HepG2 (cell line): ENCODE data around the gene TAGLN. TPM values are rescaled to one million over a fixed set of nuclear protein-coding genes. Genes with fewer than 3 reads are reported as not detected.
A peak's percentile ranks its signal among the peaks of the same experiment; 100 is the strongest.

Experiments
- AKNA ChIP-seq: sonication (generic); formaldehyde crosslinking; IDR thresholded peaks from 2 replicates; pipeline ENCODE4 v1.4.0; 2020; ENCODE audit warnings: missing genetic modification reagents, borderline replicate concordance
- GABPB1 ChIP-seq: IDR thresholded peaks from 2 replicates; pipeline ENCODE4 v1.6.1; 2016; ENCODE audit warnings: mild to moderate bottlenecking, missing genetic modification reagents, moderate library complexity, missing compliant biosample characterization
- NFKBIZ ChIP-seq: IDR thresholded peaks from 2 replicates; pipeline ENCODE4 v1.6.1; 2018; ENCODE audit warnings: missing genetic modification reagents, missing compliant biosample characterization
- PCBP1 ChIP-seq: fragments of 200-400 bp; formaldehyde crosslinking; IDR thresholded peaks from 2 replicates; pipeline ENCODE4 v1.6.1; 2017; ENCODE audit warnings: mild to moderate bottlenecking, low read depth, low read length, borderline replicate concordance
- RBFOX2 ChIP-seq: fragments of 200-400 bp; formaldehyde crosslinking; IDR thresholded peaks from 2 replicates; pipeline ENCODE4 v1.6.1; 2017; ENCODE audit warnings: low read depth, mild to moderate bottlenecking, low read length
- SMAD1 ChIP-seq: sonication (generic); formaldehyde crosslinking; IDR thresholded peaks from 2 replicates; pipeline ENCODE4 v1.4.0; 2020; ENCODE audit warnings: missing genetic modification reagents, low read depth, mild to moderate bottlenecking, borderline replicate concordance
- ZFP36L1 ChIP-seq: sonication (generic); formaldehyde crosslinking; IDR thresholded peaks from 2 replicates; pipeline ENCODE4 v1.8.0; 2022; ENCODE audit warnings: mild to moderate bottlenecking, missing genetic modification reagents, moderate library complexity
- ZNF142 ChIP-seq: sonication (generic); formaldehyde crosslinking; IDR thresholded peaks from 2 replicates; pipeline ENCODE4 v1.4.0; 2020; ENCODE audit warnings: missing genetic modification reagents
- ZNF605 ChIP-seq: sonication (generic); formaldehyde crosslinking; IDR thresholded peaks from 2 replicates; pipeline ENCODE4 v1.8.0; 2022; ENCODE audit warnings: mild to moderate bottlenecking, missing genetic modification reagents
- ZNF670 ChIP-seq: sonication (generic); formaldehyde crosslinking; IDR thresholded peaks from 2 replicates; pipeline ENCODE4 v1.8.0; 2022; ENCODE audit warnings: mild to moderate bottlenecking, missing genetic modification reagents, borderline replicate concordance
- ZNF704 ChIP-seq: sonication (generic); formaldehyde crosslinking; IDR thresholded peaks from 2 replicates; pipeline ENCODE4 v1.8.1; 2023; ENCODE audit warnings: mild to moderate bottlenecking, inconsistent platforms, moderate library complexity, missing genetic modification reagents, borderline replicate concordance
- ZNF775 ChIP-seq: sonication (generic); formaldehyde crosslinking; IDR thresholded peaks from 2 replicates; pipeline ENCODE4 v1.4.0; 2020; ENCODE audit warnings: missing genetic modification reagents, mild to moderate bottlenecking, moderate library complexity, borderline replicate concordance
- ZSCAN5A ChIP-seq: sonication (generic); formaldehyde crosslinking; IDR thresholded peaks from 2 replicates; pipeline ENCODE4 v1.8.0; 2022; ENCODE audit warnings: mild to moderate bottlenecking, missing genetic modification reagents, borderline replicate concordance
- polyA plus RNA-seq, 8 experiments: library from polyadenylated mRNA; depleted of rRNA in 3 of 8; stranded (reverse) in 7 of 8; unstranded in 1 of 8; fragments of >200 nt; fragmentation: Illumina TruSeq in 4 of 8; extraction: Trizol in 4 of 8; gene quantifications; 2 replicates each; pipeline versions ENCODE4 v1.2.1 to v1.2.3, GENCODE V29; 2011 to 2016; ENCODE audit warnings: low read depth in 4 of 8, missing spikeins in 1 of 8, mixed read lengths in 1 of 8; ENCODE audit not compliant: insufficient read depth in 1 of 8
- total RNA-seq, 5 experiments: library from RNA; depleted of rRNA; stranded (reverse); fragments of >200 nt; fragmentation: Illumina TruSeq; extraction: Trizol; gene quantifications; 2 replicates each; pipeline ENCODE4 v1.2.3, GENCODE V29; 2016; ENCODE audit warnings: low read depth in 1 of 5

The TAGLN gene
- total and polyA plus RNA-seq, 2 of the 13 experiments (the other 11 are each of a cell fraction or from before 2014, with no cell fraction given) = 12.6 to 75.4 TPM

- TF ChIP-seq ZSCAN5A (CRISPR knock-in tag) = no peak
- no peak for TF ChIP-seq ZNF142
- no peak for TF ChIP-seq ZNF704 (CRISPR knock-in tag)
- 0 out of 2 replicates have a peak, but pooled peaks have one; percentile 43 for TF ChIP-seq GABPB1
- no peak for TF ChIP-seq RBFOX2
- no peak for TF ChIP-seq ZNF775 (CRISPR knock-in tag)
- TF ChIP-seq ZNF670 (CRISPR knock-in tag) = no peak
- TF ChIP-seq ZFP36L1 = no peak
- peak; percentile 53; the same call in 1 of the 2 replicates for TF ChIP-seq ZNF605 (CRISPR knock-in tag)
- no peak for TF ChIP-seq SMAD1 (CRISPR knock-in tag)
- TF ChIP-seq NFKBIZ (CRISPR knock-in tag) = no peak
- no peak for TF ChIP-seq AKNA
- TF ChIP-seq PCBP1 = no peak
Observed at GRCh38 chr11:117180661-117181585, 18.2 kb upstream of the TAGLN start (continued).
